ENCODE results near the gene YBEY.

DNA sequence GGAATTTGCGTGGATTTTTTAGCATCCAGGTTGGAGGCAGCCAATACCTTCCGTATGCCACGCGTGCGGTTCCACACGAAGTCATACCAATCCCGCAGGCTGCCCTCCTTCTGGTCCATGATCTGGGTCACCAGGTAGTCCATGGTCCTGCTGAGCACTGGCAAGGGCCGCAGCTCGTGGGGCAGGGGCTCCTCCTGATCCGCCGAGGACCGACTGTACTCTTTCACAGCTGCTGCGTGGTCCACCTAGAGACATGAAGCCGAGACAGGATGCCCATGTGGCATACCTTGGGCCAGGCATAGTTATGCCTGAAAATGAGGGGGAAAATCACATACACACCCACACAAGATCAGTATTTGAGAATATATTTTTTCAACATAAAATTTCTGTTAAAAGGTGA lies 12.8 kb upstream of the YBEY start:
- TF ChIP-seq, protein P1, sequence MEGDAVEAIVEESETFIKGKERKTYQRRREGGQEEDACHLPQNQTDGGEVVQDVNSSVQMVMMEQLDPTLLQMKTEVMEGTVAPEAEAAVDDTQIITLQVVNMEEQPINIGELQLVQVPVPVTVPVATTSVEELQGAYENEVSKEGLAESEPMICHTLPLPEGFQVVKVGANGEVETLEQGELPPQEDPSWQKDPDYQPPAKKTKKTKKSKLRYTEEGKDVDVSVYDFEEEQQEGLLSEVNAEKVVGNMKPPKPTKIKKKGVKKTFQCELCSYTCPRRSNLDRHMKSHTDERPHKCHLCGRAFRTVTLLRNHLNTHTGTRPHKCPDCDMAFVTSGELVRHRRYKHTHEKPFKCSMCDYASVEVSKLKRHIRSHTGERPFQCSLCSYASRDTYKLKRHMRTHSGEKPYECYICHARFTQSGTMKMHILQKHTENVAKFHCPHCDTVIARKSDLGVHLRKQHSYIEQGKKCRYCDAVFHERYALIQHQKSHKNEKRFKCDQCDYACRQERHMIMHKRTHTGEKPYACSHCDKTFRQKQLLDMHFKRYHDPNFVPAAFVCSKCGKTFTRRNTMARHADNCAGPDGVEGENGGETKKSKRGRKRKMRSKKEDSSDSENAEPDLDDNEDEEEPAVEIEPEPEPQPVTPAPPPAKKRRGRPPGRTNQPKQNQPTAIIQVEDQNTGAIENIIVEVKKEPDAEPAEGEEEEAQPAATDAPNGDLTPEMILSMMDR (IDR thresholded peaks at IDR 0.05), result no peak
- no peak for TF ChIP-seq POLR2A (IDR thresholded peaks at IDR 0.05)
- TF ChIP-seq POLR2AphosphoS5 (IDR thresholded peaks at IDR 0.05; ENCODE audit: insufficient read depth in 1 of 2, low read depth in 1 of 2), result no peak

Data from vagina (tissue), 2 donors.